Measurements from ENCODE around the gene FAM181A. TPM values are rescaled to one million over a fixed set of nuclear protein-coding genes. Genes with fewer than 3 reads are reported as not detected.

The FAM181A gene
- total RNA-seq (2014; rRNA removed; shearing (Covaris generic)) = not detected in 2 replicates

DNA sequence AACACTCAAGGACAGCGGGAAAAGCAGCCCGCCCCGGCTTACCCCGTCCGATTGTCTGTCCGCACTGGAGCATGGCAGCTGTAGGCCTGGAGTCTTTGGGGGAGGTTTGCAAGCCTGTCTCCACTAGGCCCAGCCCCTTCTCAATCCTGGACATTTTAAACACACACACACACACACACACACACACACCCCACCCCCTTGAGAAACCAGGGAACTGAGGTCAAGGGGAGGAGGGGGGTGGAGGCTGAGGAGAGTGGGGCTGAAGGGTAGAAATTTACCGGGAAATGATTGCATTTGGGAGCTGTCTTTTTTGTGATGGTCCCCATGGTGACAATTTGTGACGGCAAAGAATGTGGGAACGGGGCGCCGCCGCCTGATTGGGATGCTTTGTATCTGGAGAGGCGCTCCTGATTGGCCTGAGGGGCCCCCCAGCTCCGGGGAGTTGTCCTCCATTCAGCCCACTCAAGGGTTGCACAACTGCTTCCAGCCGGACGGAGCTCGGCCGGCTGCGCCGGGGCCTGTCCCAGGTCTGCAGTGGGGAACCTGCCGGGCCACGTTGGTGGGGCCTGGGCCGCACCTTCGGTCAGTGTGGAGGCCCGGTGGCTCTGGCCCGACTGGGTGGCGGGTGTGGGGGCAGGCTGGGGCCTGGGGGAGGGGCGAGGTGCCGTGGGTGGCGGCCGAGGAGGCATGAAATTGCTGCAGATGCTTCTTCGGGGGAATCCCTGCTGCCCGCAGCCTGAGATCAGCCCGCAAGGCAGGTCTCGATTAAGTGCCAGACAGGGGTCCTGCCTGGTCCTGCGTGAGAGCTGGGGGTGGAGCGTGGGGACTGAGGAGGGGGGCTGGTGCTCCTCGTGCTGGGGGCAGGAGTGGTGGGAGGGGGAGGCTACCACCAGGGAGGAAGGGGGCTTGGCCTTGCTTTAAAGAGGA lies at the start of gene FAM181A:
TSS of gene FAM181A (plus strand) at position 472 of the 927 bp plus-strand sequence. CDS start 942 bp downstream, outside the sequence.
- no peak for DNase-seq (ENCODE audit: low spot score)

DNA sequence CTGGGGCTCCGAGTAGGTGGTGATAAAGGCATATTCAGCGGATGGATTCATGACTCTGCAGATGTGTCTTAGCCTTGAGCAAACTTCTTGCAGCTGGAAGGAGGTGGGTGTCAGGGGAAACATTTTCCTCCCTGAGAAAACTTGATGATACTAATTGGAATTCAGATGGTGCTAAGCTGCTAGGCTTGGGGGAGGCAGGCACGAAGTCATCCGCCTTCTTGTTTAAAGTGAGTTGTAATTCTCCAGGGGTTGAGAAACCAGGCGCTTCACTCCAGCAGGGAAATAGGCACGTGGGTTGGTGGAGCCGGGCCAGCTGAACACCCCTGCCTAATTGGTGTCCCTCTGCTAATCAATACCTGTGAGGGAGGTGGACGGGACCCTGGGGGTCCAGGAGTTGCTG lies 48.9 kb upstream of the FAM181A start:
- DNase-seq (ENCODE audit: low spot score) = no peak

DNA sequence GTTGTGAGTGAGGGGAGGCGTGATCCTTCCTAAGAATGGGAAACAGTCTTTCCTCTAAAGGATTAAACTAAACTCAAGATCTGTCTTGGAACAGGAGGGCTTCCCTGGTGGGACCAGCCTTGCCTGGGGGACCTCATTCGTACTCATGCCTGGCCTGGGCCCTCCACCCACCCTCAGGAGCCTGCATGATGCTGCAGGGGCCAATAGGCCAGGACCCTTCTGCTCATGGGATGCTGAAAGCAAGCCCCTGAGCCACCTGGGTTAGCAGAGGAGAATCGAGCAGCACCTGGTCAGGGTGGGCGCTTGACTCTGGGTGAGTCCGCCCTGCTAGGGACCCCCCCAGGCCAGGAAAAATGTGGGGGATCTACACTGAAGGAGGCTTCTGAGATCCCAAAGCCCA lies 48.3 kb upstream of the FAM181A start:
- no peak for DNase-seq (ENCODE audit: low spot score)

DNA sequence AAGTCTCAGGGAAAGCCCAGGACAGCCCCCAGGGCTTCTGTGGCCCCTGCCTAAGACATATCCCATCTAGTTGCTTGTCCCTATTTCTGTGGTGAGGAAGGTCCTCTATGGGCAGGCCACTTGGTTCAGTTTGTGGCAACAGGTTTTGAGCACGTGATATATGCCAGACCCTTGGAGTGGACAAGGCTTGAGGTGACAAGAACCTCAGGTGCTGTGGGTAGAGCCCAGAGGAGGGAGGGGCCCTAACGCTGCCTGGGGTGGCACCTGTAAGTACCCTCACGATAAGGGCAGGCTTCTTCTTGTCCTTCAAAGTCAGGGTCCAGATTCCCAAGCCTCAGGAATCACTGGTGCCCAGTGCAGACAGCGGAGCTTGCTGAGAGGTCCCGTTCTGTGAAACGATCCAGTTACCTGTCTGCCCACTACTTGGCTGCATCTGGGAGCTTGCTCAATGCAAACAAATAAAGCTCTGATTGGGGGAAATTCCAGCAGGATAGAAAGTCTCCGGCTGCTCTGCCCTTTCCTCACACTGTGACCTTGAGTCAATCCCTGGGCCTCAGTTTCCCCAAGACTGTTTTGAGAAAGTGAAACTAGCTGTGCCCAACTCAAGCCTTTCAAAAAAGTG lies 47.7 kb upstream of the FAM181A start:
- no peak for DNase-seq (ENCODE audit: low spot score)

DNA sequence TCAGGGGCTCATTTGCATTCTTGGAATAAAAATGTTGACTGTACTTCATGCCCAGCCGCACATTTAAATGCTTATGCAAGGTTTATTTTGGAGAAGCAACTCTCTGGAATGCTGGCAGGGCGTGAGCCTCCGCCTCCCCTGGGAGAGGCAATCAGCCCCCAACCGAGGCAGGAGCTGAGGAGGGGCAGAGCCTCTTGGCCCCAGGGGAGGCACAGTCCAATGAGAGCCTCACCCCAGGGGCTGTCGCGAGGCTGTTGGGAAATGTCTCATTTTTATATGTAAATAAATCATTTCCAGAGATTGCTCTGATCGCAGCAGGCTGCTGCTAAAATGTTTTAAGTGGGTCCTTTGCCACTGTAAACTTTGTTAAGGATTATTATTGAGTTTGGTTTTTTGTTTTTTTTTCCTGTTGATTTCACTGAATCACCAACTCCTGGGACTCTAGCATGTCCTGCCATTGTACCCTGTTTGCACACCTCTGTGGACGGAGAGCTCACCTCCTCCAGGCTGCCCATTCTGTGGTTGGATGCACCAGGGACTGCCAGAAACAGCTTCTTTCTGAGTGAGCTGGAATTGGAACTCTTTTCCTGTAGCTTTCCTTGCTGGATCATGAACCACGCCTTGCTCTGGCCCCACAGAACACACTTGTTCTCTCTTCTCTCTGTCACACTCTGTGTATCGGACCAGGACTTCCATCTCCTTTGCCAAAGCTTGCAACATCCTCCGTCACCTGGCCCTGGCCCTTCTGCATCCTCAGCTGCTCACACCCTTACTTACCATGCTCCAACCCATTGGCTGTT lies 46.9 kb upstream of the FAM181A start:
- no peak for DNase-seq (ENCODE audit: low spot score)

DNA sequence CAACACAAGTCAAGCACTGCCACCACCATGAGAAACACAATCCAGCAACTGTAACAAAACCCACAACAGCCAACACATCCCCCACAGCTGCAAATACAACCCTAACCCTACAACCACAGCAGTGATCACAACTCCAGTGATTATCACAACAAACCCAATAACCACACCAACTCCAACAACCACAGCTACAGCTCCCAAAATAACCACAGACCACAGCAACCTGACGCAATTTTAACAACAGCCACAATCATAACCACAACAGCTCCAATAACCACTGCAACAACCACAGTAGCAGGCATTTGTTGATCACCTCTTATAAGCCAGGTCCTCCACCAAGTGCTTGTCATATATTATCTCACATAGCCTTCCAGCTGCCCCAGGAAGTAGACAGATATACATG lies 42.2 kb upstream of the FAM181A start:
- no peak for DNase-seq (ENCODE audit: low spot score)

DNA sequence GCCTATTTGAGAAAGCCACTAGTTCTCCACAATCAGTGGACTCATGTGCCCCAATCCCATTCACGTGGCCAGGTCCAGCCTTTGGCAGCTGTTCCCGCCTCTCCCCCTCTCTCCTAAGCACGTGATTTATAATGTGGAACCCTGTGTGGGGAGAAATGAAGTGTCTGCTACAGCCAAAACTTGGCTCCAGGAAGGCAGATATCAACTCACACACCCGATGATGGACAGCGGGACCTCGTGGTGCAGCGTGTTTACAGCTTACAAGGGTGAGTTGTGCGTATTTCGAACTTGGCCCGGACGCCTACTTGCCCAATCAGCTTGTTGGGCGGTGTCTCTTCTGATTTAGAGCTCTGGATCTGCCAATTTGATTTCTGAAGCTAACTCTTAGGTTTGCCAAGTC lies 38.1 kb upstream of the FAM181A start:
- no peak for DNase-seq (ENCODE audit: low spot score)

DNA sequence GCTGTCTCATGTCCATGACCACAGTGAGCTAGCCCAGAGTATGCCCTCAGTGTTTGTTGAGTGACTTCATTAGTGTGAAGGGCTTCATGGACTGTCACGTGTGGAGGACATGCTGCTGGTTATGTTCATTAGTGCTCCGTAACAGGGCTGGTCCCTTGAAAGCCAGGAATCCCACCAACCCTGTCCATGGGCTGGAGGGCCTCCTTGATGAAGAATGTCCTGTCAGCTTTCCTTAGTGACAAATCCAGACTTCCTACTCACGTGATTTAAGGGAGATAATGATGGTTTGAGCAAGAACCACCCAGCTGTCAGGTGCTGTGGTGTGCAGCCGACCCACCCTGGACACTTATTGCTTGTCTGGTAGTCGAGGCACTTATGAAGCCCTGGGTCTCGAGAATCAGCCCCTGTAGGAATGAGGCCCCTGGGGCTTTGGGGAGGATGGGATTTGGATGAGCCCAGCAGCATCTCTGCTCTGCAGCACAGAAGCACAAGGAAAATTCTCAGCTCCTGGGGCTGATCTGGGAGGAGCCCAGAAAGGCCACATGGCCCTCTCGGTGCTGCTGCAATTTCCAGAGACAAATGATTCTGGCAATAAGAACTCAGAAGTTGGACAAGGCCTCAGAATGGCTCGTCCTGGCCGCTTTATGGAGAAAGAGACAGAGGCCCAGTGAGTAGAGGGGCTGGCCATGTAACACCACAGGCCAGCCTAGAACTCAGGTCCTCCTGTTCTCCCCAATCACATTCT lies 37.2 kb upstream of the FAM181A start:
- DNase-seq (ENCODE audit: low spot score) = no peak

DNA sequence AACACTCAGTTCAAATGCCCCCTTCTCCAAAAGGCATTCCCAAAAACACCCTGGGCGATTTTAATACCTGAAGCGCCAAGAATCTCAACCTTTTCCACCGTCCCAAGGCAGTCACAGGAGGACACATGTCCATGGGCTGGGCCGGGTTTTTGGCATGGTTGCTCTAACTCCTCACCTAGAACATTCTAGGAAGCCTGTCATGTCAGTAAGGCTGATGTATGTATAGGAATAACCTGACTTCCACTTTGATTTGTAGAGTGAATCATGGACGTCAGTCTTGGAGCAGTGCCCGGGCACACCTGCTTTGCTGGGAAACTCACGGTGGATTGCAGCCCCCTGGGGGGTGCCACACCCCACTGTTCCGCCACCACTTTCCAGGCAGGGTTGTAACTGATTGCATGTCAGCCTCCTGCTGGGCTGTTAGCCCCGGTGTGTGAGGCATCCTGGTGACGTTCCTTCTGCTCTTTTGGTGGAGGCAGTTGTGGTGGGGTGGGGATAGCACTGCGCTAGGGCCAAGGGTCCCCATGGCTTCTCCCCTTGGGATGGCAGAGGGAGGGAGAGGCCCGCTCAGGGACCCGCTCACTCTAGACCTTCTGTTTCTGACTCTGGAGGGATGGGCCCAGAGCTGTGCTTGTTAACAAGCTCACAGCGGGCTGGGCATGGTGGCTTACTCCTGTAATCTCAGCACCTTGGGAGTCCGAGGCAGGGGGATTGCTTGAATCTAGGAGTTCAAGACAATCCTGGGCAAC lies 35.2 kb upstream of the FAM181A start:
- DNase-seq (ENCODE audit: low spot score) = no peak

DNA sequence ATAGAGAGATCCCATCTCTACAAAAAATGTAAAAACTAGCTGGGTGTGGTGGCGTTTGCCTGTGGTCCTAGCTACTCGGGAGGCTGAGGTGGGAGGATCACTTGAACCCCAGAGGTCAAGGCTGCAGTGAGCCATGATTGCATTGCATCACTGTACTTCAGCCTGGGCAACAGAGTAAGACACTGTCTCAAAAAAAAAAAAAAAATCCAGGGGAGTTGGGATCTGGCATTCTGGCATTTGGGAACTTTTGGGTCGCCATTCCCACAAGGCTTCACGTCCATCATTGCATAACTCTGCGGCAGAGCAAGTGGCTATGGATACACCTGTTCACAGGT lies 34.7 kb upstream of the FAM181A start:
- DNase-seq (ENCODE audit: low spot score) = no peak

DNA sequence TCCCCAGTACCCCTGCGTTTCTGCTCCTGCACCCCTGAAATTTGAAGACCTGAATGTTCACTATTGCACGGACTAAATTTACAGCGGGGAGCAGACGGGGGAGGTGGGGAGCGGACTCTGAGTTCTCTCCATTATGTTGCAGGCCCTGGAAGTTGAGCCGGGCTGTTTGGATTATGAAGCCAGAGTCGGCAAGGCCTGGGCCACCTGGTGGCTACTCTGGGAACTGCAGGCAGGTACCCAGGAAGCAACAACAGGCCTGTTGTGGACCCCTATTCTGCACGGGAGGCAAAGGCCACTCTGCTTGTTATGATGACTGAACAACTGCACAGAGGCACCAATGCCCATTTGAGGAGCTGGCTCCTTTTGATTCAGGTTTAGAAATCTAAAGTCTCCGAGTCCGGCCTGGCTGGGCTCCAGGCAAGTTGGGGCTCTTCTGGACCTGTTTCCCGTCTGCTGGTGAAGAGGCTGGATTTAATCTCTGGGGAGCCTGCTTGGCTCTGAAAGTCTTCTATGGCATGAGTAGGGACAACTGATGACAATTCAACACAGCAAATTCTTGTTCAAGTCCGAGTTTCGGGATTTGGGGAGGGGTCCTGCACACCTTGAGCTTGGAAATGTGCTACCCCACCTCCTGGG lies 34.1 kb upstream of the FAM181A start:
- peak; percentile 25 for DNase-seq (ENCODE audit: low spot score)

DNA sequence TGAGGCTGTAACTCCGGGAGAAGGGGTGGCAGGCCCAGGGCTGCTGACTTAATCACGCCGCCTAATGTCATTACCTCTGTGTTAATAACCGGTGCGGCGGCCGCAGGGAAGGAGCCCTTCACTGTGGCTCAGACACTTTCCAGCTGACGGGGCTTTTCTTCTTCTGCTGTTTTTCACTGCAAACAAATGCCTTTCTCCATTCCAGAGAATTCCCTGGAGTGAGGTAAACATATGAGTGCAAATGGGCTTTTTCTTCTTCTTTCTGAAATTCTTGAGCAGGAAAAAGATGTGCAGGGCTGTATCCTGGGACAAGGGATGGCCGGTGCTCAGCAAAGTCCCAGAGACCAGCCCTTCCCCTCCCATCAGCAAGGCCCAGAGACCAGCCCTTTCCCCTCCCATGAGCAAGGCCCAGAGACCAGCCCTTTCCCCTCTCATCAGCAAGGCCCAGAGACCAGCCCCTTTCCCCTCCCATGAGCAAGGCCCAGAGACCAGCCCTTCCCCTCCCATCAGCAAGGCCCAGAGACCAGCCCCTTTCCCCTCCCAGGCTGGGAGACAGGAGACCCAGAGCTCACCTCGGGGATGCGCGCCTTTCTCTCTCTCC lies 33.4 kb upstream of the FAM181A start:
- DNase-seq (ENCODE audit: low spot score) = no peak

DNA sequence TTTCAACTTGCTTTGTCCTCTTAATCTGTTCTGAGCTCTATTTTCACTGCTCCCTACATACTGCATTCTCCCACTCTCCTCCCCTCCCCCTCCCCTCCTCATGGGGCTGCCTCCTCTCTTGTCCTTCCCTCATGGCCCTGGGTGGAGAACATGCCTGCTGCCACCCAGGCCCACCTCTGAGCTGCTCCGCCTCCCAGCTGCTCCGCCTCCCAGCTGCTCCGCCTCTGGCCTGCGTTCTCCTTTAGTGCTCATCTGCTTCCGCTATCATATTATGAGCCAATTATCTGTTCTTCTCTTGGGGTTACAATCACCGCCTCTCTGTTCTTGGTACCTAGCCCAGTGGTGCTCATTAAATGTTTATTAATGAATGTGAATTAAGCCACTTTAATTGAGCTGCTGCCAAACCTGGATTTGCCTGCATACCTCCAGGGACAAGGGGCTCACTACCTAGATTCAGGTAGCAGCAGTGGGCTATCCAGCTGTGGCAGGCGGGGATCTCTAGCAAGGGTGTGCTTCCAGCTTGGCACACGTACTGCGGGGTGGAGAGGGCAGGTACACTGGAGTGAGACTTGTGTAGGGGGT lies 32.0 kb upstream of the FAM181A start:
- DNase-seq (ENCODE audit: low spot score) = no peak

DNA sequence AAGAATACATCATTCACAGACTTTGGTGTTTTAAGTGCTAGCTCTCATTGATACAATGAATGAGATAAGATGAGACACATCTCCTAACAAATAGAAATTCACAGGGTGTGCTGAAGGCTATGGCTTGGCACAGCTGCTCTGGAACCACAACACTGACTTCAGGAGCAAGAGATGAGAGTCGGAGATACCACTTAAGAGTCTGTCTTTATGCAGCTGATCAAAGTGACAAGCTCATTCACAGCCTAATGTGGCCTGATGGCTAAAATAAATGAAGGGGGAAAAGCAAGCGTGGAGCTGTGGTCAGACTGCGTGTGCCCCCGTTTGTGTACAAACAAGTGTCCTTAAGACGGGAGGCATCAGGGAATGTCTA lies 29.7 kb upstream of the FAM181A start:
- no peak for DNase-seq (ENCODE audit: low spot score)

DNA sequence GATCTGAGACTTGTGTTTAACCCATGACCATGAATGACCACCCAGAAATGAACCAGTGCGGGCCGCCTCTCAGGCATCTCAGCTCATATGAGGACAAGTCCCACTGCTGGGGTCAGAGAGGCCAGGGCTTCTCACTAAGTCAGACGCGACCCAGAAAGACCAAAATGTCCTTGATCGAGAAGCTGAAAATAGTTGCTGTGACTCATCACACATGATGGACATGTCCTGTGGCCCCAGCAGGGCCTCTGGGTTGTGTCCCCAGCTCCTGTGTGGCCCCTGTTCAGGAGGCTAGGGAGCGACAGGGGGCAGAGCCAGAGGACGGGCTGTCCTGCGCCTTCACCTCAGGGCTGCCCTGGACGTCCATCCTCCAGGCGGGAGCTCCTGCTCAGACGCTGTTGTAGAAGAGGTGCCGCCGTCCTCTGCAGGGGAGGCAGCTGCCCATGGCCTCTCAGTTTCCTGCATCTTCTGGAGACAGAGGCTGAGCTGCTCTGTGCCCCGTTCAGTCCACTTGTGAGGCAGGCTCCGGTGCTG lies 29.0 kb upstream of the FAM181A start:
- no peak for DNase-seq (ENCODE audit: low spot score)

DNA sequence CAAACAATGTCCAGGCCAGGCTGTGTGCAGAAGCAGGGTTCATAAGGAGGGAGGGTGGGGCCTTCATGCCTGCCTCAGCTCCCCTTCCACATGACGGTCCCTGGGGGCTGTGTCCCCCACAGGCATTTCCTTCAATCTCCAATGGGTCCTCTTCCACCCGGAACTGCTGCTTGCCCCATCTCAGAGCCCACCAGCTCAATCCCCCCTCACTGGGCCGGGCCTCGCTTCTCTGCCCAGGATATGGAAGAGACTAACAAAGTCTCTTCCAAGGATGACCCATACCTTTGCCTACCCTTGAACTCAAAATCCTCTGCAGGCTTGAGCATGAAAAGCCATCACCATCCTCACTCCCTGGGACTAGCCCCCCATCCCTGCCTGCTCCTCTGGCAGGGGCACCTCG lies 28.4 kb upstream of the FAM181A start:
- DNase-seq (ENCODE audit: low spot score) = no peak

DNA sequence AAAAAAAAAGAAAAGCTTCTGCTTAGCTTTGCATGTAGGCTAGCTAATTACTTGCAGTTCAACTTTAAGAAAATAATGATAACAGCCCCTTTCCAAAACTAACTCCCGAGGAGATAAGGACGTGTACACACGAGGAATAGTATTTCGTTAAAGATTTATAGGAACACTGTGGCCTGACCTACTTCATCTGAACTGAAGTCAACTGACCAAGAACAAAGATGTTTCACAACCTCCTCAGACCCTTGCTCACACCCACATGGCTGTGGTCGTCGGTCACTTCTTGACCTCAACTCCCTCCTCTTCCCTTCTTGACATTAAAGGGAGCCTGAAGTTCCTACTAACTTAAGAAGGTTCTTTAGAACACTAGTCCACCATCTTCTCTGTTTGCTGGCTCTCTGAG lies 25.3 kb upstream of the FAM181A start:
- no peak for DNase-seq (ENCODE audit: low spot score)

DNA sequence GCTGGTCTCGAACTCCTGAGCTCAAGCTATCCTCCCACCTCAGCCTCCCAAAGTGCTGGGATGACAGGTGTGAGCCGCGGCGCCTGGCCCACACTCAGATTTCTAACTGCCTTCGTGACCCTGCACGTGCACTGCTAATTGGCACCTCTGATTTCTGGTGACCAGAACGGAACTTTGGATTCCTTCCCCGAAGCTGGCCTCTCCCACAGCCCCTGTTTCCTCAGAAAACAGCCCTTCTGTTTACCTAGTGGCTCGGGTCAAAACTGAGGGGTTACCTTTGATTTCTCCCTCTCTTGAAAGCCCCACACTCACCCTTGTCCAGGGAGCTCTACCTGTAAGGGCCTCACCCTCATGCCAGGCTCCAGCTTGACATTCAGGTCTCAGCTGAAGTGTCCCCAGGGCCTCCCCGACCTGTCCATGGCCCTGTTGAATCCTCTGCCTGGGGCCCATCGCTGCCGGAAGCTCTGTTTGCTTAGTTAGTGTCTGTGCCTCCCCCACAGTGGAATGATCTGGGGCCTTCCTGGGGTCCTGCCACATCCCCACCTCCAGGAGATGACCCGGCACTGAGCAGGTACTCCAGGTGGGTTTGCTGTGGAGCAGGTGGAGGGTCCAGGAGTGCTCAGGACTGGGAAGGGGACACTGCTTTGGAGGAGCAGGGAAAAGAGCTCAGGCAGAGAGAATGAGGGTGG lies 24.4 kb upstream of the FAM181A start:
- no peak for DNase-seq (ENCODE audit: low spot score)
